GM12878 (cell line): ENCODE measurements around the gene ZNF618. TPM values are rescaled to one million over a fixed set of nuclear protein-coding genes. Genes with fewer than 3 reads are reported as not detected.

Source experiments
- ATAC-seq: fragments of 200-7000 bp; cut with Tn5 transposase; 3 replicates; pipeline ENCODE4 v1.9.1; 2020; ENCODE audit warnings: mild to moderate bottlenecking, moderate library complexity
- BruUV-seq: library from RNA; stranded (reverse); fragments of 400-500 nt; replicated peaks from 2 replicates; lab custom pipeline; 2021; lab: Mats Ljungman, UMichigan
- CTCF ChIA-PET: fragments of 300-600 bp; sonication (Branson Sonifier 250); formaldehyde crosslinking; extraction: SDS; loops from one replicate; lab custom pipeline; 2021; ENCODE audit warnings: inconsistent platforms; lab: Yijun Ruan, JAX
- POLR2A ChIA-PET: fragments of 350-600 bp; formaldehyde crosslinking; extraction: SDS; loops from one replicate; lab custom pipeline; 2021; ENCODE audit warnings: inconsistent platforms; lab: Charles Lee
- RAD21 ChIA-PET: fragments of 300-600 bp; sonication (Branson Sonifier 250); formaldehyde crosslinking; loops from one replicate; lab custom pipeline; 2023; ENCODE audit warnings: antibody characterized with exemption; ENCODE audit not compliant: unreplicated experiment; lab: Charles Lee
- SMC1A ChIA-PET: fragments of 300-600 bp; sonication (Branson Sonifier 250); formaldehyde crosslinking; loops from one replicate; lab custom pipeline; 2023; ENCODE audit not compliant: unreplicated experiment, uncharacterized antibody; lab: Charles Lee
- DNase-seq: peaks from one replicate; pipeline ENCODE4 v3.0.0-alpha.2; 2011; ENCODE audit warnings: low read depth, low spot score
- FAIRE-seq: peaks from 3 replicates; lab custom pipeline; 2011; peaks lifted over from hg19 to GRCh38; lab: Jason Lieb, UNC
- H2AFZ ChIP-seq: 2 replicates; pipeline ENCODE4 v1.6.0; 2011; ENCODE audit warnings: low read depth, low read length, control low read depth; ENCODE audit not compliant: control insufficient read depth
- H3K27ac ChIP-seq: 2 replicates; pipeline ENCODE4 v1.5.1; 2011; ENCODE audit warnings: control low read depth; ENCODE audit not compliant: control insufficient read depth, insufficient read depth
- H3K27me3 ChIP-seq, 2 experiments: replicated peaks in 1 of 2; 2 replicates each; pipeline versions ENCODE4 v1.6.0 to v1.6.1; 2011; ENCODE audit warnings: low read length in 1 of 2; ENCODE audit not compliant: control insufficient read depth in 2 of 2, insufficient read depth in 2 of 2
- H3K36me3 ChIP-seq, 2 experiments: 2 replicates each; pipeline ENCODE4 v1.5.1; 2011; ENCODE audit warnings: low read length in 1 of 2; ENCODE audit not compliant: control insufficient read depth in 2 of 2, insufficient read depth in 2 of 2
- H3K4me1 ChIP-seq: 2 replicates; pipeline ENCODE4 v1.6.1; 2011; ENCODE audit warnings: mild to moderate bottlenecking, low read length, moderate library complexity, mixed read lengths; ENCODE audit not compliant: control insufficient read depth, insufficient read depth
- H3K4me2 ChIP-seq: 2 replicates; pipeline ENCODE4 v1.6.0; 2011; ENCODE audit warnings: control low read depth; ENCODE audit not compliant: control insufficient read depth, insufficient read depth
- H3K4me3 ChIP-seq: fragments of 200-600 bp; sonication (generic); 2 replicates; pipeline ENCODE4 v1.5.1; 2016
- H3K79me2 ChIP-seq: 2 replicates; pipeline ENCODE4 v1.6.0; 2011; ENCODE audit warnings: low read length; ENCODE audit not compliant: control insufficient read depth, insufficient read depth
- H3K9ac ChIP-seq: 2 replicates; pipeline ENCODE4 v1.8.0; 2011; ENCODE audit warnings: low read length, control low read depth, mixed read lengths; ENCODE audit not compliant: control insufficient read depth, insufficient read depth
- H3K9me3 ChIP-seq: replicated peaks from 3 replicates; pipeline ENCODE4 v1.5.1; 2011; ENCODE audit warnings: mild to moderate bottlenecking, low read length; ENCODE audit not compliant: control insufficient read depth, insufficient read depth
- H4K20me1 ChIP-seq: 2 replicates; pipeline ENCODE4 v1.6.0; 2011; ENCODE audit not compliant: control insufficient read depth, insufficient read depth
- ATF3 ChIP-seq: IDR thresholded peaks from 2 replicates; pipeline ENCODE4 v1.6.1; 2011; ENCODE audit warnings: low read depth, mild to moderate bottlenecking, low read length, moderate library complexity, borderline replicate concordance; ENCODE audit errors: extremely low read depth
- CHD4 ChIP-seq: fragments of 200-600 bp; sonication (generic); IDR thresholded peaks from 2 replicates; pipeline ENCODE4 v1.6.1; 2016; ENCODE audit warnings: mild to moderate bottlenecking
- CREM ChIP-seq: IDR thresholded peaks from 2 replicates; pipeline ENCODE4 v1.6.1; 2014; ENCODE audit warnings: antibody characterized with exemption, low read depth
- EGR1 ChIP-seq, 2 experiments: IDR thresholded peaks; 1 replicate in 1 of 2; 2 replicates in 1 of 2; pipeline ENCODE4 v1.6.1; 2011 to 2012; ENCODE audit warnings: low read depth in 2 of 2, low read length in 2 of 2, borderline replicate concordance in 1 of 2, mild to moderate bottlenecking in 1 of 2, moderate library complexity in 1 of 2
- EP300 ChIP-seq, 2 experiments: fragments of 150-350 bp in 1 of 2; IDR thresholded peaks; 2 replicates each; pipeline ENCODE4 v1.6.1; 2011 to 2012; ENCODE audit warnings: low read depth in 2 of 2, low read length in 2 of 2, borderline replicate concordance in 1 of 2, improper control_type of control experiment in 1 of 2, inconsistent platforms in 1 of 2; ENCODE audit not compliant: control insufficient read depth in 1 of 2
- JUNB ChIP-seq: IDR thresholded peaks from 2 replicates; pipeline ENCODE4 v1.6.1; 2016; ENCODE audit warnings: antibody characterized with exemption, mild to moderate bottlenecking
- NRF1 ChIP-seq: conservative IDR thresholded peaks from 2 replicates; pipeline ENCODE4 v1.6.1; 2011; ENCODE audit warnings: mild to moderate bottlenecking, low read depth, low read length, improper control_type of control experiment
- POLR2A ChIP-seq: IDR thresholded peaks from 2 replicates; pipeline ENCODE4 v1.6.1; 2011; ENCODE audit warnings: low read depth, mild to moderate bottlenecking, low read length
- POLR2AphosphoS5 ChIP-seq: IDR thresholded peaks from 2 replicates; pipeline ENCODE4 v1.6.1; 2011; ENCODE audit warnings: mild to moderate bottlenecking, low read length, inconsistent platforms
- SUPT20H ChIP-seq: IDR thresholded peaks from 2 replicates; pipeline ENCODE4 v1.6.1; 2011; ENCODE audit warnings: low read depth, mild to moderate bottlenecking, low read length, moderate library complexity, borderline replicate concordance; ENCODE audit not compliant: control insufficient read depth
- ZBTB11 ChIP-seq: fragments of 450-650 bp; formaldehyde crosslinking; IDR thresholded peaks from 2 replicates; pipeline ENCODE4 v1.5.0; 2022; ENCODE audit warnings: mild to moderate bottlenecking, missing genetic modification characterization
- ZNF217 ChIP-seq: fragments of 450-650 bp; IDR thresholded peaks from 2 replicates; pipeline ENCODE4 v1.6.1; 2017; ENCODE audit warnings: antibody characterized with exemption, mild to moderate bottlenecking
- WGBS: methylation state at CpG from one replicate; pipeline ENCODE4 v1.1.6; 2016; ENCODE audit warnings: low lambda C conversion rate; ENCODE audit not compliant: insufficient replicate concordance, insufficient coverage; ENCODE audit errors: missing lambda C conversion rate; 5-methylcytosine and 5-hydroxymethylcytosine counted together
- in situ Hi-C: fragments of 300-500 bp; cut with MboI; formaldehyde crosslinking; loops from 9 replicates; pipeline ENCODE4 v1.14.3; 2018; ENCODE audit warnings: mixed read lengths
- intact Hi-C: fragments of 100-400 bp; cut with micrococcal nuclease; formaldehyde crosslinking; loops from one replicate; pipeline ENCODE4 v1.14.2; 2022; ENCODE audit not compliant: unreplicated experiment
- polyA plus RNA-seq, 11 experiments: library from polyadenylated mRNA; depleted of rRNA in 4 of 11; unstranded in 6 of 11; stranded (reverse) in 5 of 11; fragments of >200 nt; fragmentation: Nextera tagmentation in 4 of 11; fragmentation: Illumina TruSeq in 1 of 11; extraction: Ambion mirVana in 4 of 11; extraction: Trizol in 1 of 11; gene quantifications; 1 replicate in 1 of 11; 2 replicates in 10 of 11; pipeline versions ENCODE4 v1.2.1 to v1.2.3, GENCODE V29; 2011 to 2016; ENCODE audit warnings: inconsistent platforms in 2 of 11, missing spikeins in 2 of 11, low read depth in 1 of 11
- total RNA-seq, 4 experiments: library from RNA; depleted of rRNA in 3 of 4; stranded (reverse); fragments of >200 nt in 3 of 4; fragmentation: Illumina TruSeq in 1 of 4; extraction: Trizol in 1 of 4; gene quantifications; 2 replicates each; pipeline versions ENCODE4 v1.2.1 to v1.2.3, GENCODE V29; 2013 to 2021

Gene ZNF618
- total and polyA plus RNA-seq, 10 of the 15 experiments (the other 5 are each of a cell fraction or from before 2014, with no cell fraction given), result 0.01 to 0.24 (median 0.06) TPM; not detected in 2

- ChIA-PET SMC1A (no interaction called here), POLR2A (no interaction called here)
- H3K9me3 ChIP-seq, result no peaks in the 10 kb centered on the region
Observed at GRCh38 chr9:113931140-113931539, 55.0 kb downstream of the ZNF618 start.

GRCh38 chr9:113931777-113932176, 55.7 kb downstream of the ZNF618 start:
- ChIA-PET POLR2A (no interaction called here), CTCF (no interaction called here), SMC1A (no interaction called here), RAD21 (no interaction called here)
- no peak overlapping the region for H3K4me3 ChIP-seq
- no peak for ATAC-seq
- DNase-seq, result no peak
- no peak overlapping the region for H3K27ac ChIP-seq
- no peaks in the 10 kb centered on the region for H3K36me3 ChIP-seq
- H3K4me1 ChIP-seq, result no peaks in the 10 kb centered on the region
- H3K27me3 ChIP-seq, result no peaks in the 10 kb centered on the region
- no peak overlapping the region for H2AFZ ChIP-seq
- intact Hi-C loops, result no loop called here
- no peaks in the 10 kb centered on the region for H3K79me2 ChIP-seq
- no peak overlapping the region for H3K4me2 ChIP-seq
- no peak overlapping the region for H3K9ac ChIP-seq
- 38% methylated on average over 4 of the region's 4 CpGs for WGBS
- in situ Hi-C loops, result no loop called here
- H3K9me3 ChIP-seq, result no peaks in the 10 kb centered on the region
- no TSS peak for BruUV-seq
- no peak for FAIRE-seq
- no peaks in the 10 kb centered on the region for H4K20me1 ChIP-seq
- TF ChIP-seq CREM (no peak), ZBTB11 (no peak), NRF1 (no peak), EP300 (IDR thresholded peaks at IDR 0.05; ENCODE audit: borderline replicate concordance in 1 of 2, control insufficient read depth in 1 of 2, low read depth in 2 of 2, low read length in 2 of 2) (no peak), SUPT20H (no peak)

More at GRCh38 chr9:113931140-113931539, 55.0 kb downstream of the ZNF618 start:
- Histone ChIP-seq H3K79me2 (no peaks in the 10 kb centered on the region), H3K4me2 (no peak overlapping the region), H3K27ac (no peak overlapping the region), H3K9ac (no peak overlapping the region), H2AFZ (no peak overlapping the region), H4K20me1 (no peaks in the 10 kb centered on the region), H3K4me1 (no peaks in the 10 kb centered on the region), H3K4me3 (no peak overlapping the region), H3K36me3 (no peaks in the 10 kb centered on the region), H3K27me3 (no peaks in the 10 kb centered on the region)
- in situ Hi-C loops, result no loop called here
- ChIA-PET CTCF (no interaction called here), RAD21 (no interaction called here)
- BruUV-seq, result no TSS peak
- DNase-seq (no peak), ATAC-seq (no peak), FAIRE-seq (no peak)
- no peak for TF ChIP-seq EGR1 (IDR thresholded peaks at IDR 0.05; ENCODE audit: borderline replicate concordance in 1 of 2, low read depth in 2 of 2, low read length in 2 of 2)
- TF ChIP-seq ZNF217, result no peak
- no peak for TF ChIP-seq JUNB
- no peak for TF ChIP-seq ATF3
- TF ChIP-seq CHD4, result no peak
- no peak for TF ChIP-seq POLR2A
- no peak for TF ChIP-seq POLR2AphosphoS5
- intact Hi-C loops, result no loop called here
- WGBS, result 26% methylated on average over 5 of the region's 5 CpGs
